H9 (cell line): ENCODE data around the gene SPARCL1. TPM values are rescaled to one million over a fixed set of nuclear protein-coding genes. Genes with fewer than 3 reads are reported as not detected.

Experiments used
- DNase-seq: peaks from one replicate; pipeline ENCODE4 v3.0.0-alpha.2; 2017
- H2AFZ ChIP-seq: one replicate; pipeline ENCODE4 v1.6.1; 2013; ENCODE audit warnings: mild to moderate bottlenecking, low read length, control low read depth, moderate library complexity
- H2AK5ac ChIP-seq: 2 replicates; pipeline ENCODE4 v1.6.1; 2013; ENCODE audit warnings: low read length, control low read depth, mixed read lengths; ENCODE audit not compliant: insufficient read length
- H2BK120ac ChIP-seq: one replicate; pipeline ENCODE4 v1.6.1; 2013; ENCODE audit warnings: low read depth, mild to moderate bottlenecking, low read length, control low read depth, inconsistent platforms; ENCODE audit not compliant: poor library complexity, severe bottlenecking
- H2BK12ac ChIP-seq: 2 replicates; pipeline ENCODE4 v1.6.1; 2013; ENCODE audit warnings: low read length, control low read depth, mixed read lengths, low read depth; ENCODE audit not compliant: insufficient read length
- H2BK15ac ChIP-seq: 2 replicates; pipeline ENCODE4 v1.6.1; 2013; ENCODE audit warnings: low read depth, low read length, control low read depth
- H2BK20ac ChIP-seq: one replicate; pipeline ENCODE4 v1.6.1; 2013; ENCODE audit warnings: low read depth, mild to moderate bottlenecking, low read length, control low read depth, inconsistent platforms; ENCODE audit not compliant: poor library complexity, severe bottlenecking
- H2BK5ac ChIP-seq: 2 replicates; pipeline ENCODE4 v1.6.1; 2013; ENCODE audit warnings: low read length, control low read depth, mixed read lengths; ENCODE audit not compliant: insufficient read length
- H3K14ac ChIP-seq: 2 replicates; pipeline ENCODE4 v1.6.1; 2013; ENCODE audit warnings: low read length, control low read depth; ENCODE audit not compliant: insufficient read depth
- H3K18ac ChIP-seq: 2 replicates; pipeline ENCODE4 v1.6.1; 2013; ENCODE audit warnings: low read depth, mild to moderate bottlenecking, mixed read lengths, low read length, control low read depth; ENCODE audit not compliant: insufficient read length
- H3K23ac ChIP-seq: 2 replicates; pipeline ENCODE4 v1.6.1; 2013; ENCODE audit warnings: low read length, control low read depth, mixed read lengths, low read depth; ENCODE audit not compliant: insufficient read length
- H3K23me2 ChIP-seq: 2 replicates; pipeline ENCODE4 v1.6.1; 2013; ENCODE audit warnings: low read depth, mild to moderate bottlenecking, mixed read lengths, low read length, control low read depth; ENCODE audit not compliant: insufficient read length, poor library complexity, severe bottlenecking
- H3K27ac ChIP-seq: 2 replicates; pipeline ENCODE4 v1.5.1; 2013; ENCODE audit warnings: low read length, control low read depth, mixed read lengths, low read depth; ENCODE audit not compliant: insufficient read length
- H3K27me3 ChIP-seq: 2 replicates; pipeline ENCODE4 v1.6.1; 2013; ENCODE audit warnings: low read length, control low read depth, inconsistent platforms; ENCODE audit not compliant: insufficient read depth
- H3K4ac ChIP-seq: 2 replicates; pipeline ENCODE4 v1.6.1; 2013; ENCODE audit warnings: low read depth, mild to moderate bottlenecking, control low read depth, inconsistent platforms, low read length, moderate library complexity
- H3K4me1 ChIP-seq: 2 replicates; pipeline ENCODE4 v1.6.1; 2013; ENCODE audit warnings: low read length, control low read depth, inconsistent platforms; ENCODE audit not compliant: insufficient read depth
- H3K4me2 ChIP-seq: 2 replicates; pipeline ENCODE4 v1.6.1; 2013; ENCODE audit warnings: low read length, control low read depth, mixed read lengths; ENCODE audit not compliant: insufficient read length, insufficient read depth
- H3K56ac ChIP-seq: 2 replicates; pipeline ENCODE4 v1.6.1; 2013; ENCODE audit warnings: low read depth, mild to moderate bottlenecking, mixed read lengths, low read length, control low read depth; ENCODE audit not compliant: insufficient read length
- H3K79me1 ChIP-seq: 2 replicates; pipeline ENCODE4 v1.6.1; 2013; ENCODE audit warnings: low read depth, mild to moderate bottlenecking, moderate library complexity, low read length, control low read depth, inconsistent platforms; ENCODE audit not compliant: insufficient read depth, poor library complexity, severe bottlenecking
- H3K79me2 ChIP-seq: 2 replicates; pipeline ENCODE4 v1.6.1; 2013; ENCODE audit warnings: low read length, control low read depth, inconsistent platforms; ENCODE audit not compliant: insufficient read depth
- H3K9ac ChIP-seq: 2 replicates; pipeline ENCODE4 v1.6.1; 2013; ENCODE audit warnings: low read length, control low read depth, mixed read lengths; ENCODE audit not compliant: insufficient read length; ENCODE audit errors: extremely low read depth
- H3K9me3 ChIP-seq: one replicate; pipeline ENCODE4 v1.6.1; 2013; ENCODE audit warnings: low read depth, low read length, inconsistent platforms; ENCODE audit not compliant: control insufficient read depth
- H3T11ph ChIP-seq: one replicate; pipeline ENCODE4 v1.6.1; 2013; ENCODE audit warnings: mild to moderate bottlenecking, low read length, control low read depth, inconsistent platforms
- H4K20me1 ChIP-seq: one replicate; pipeline ENCODE4 v1.6.1; 2013; ENCODE audit not compliant: control insufficient read depth, insufficient read length, insufficient read depth
- H4K5ac ChIP-seq: 2 replicates; pipeline ENCODE4 v1.6.1; 2013; ENCODE audit warnings: low read depth, mild to moderate bottlenecking, mixed read lengths, low read length, control low read depth; ENCODE audit not compliant: insufficient read length
- H4K8ac ChIP-seq: replicated peaks from 2 replicates; pipeline ENCODE4 v1.6.1; 2013; ENCODE audit warnings: low read length, control low read depth, mixed read lengths, low read depth; ENCODE audit not compliant: insufficient read length
- H4K91ac ChIP-seq: 2 replicates; pipeline ENCODE4 v1.6.1; 2013; ENCODE audit warnings: low read depth, mild to moderate bottlenecking, moderate library complexity, mixed read lengths, low read length, control low read depth; ENCODE audit not compliant: insufficient read length
- H3K27ac Mint-ChIP-seq, 3 experiments: 2 replicates in 2 of 3; 3 replicates in 1 of 3; pipeline ENCODE4 v1.8.0; 2020 to 2021; ENCODE audit warnings: mixed read lengths in 3 of 3, mild to moderate bottlenecking in 1 of 3, moderate library complexity in 1 of 3
- H3K27me3 Mint-ChIP-seq: 2 replicates; pipeline ENCODE4 v1.8.0; 2021; ENCODE audit warnings: low read depth, mild to moderate bottlenecking, moderate library complexity, mixed read lengths
- H3K36me3 Mint-ChIP-seq, 3 experiments: 2 replicates in 2 of 3; 3 replicates in 1 of 3; pipeline ENCODE4 v1.8.0; 2020 to 2021; ENCODE audit warnings: low read depth in 3 of 3, mixed read lengths in 3 of 3; ENCODE audit not compliant: insufficient read depth in 1 of 3
- H3K4me1 Mint-ChIP-seq, 2 experiments: 2 replicates each; pipeline ENCODE4 v1.8.0; 2020; ENCODE audit warnings: mixed read lengths in 2 of 2
- H3K4me3 Mint-ChIP-seq, 2 experiments: 2 replicates in 1 of 2; 3 replicates in 1 of 2; pipeline ENCODE4 v1.8.0; 2020 to 2021; ENCODE audit warnings: mild to moderate bottlenecking in 2 of 2, mixed read lengths in 2 of 2, moderate library complexity in 1 of 2
- H3K9me3 Mint-ChIP-seq, 2 experiments: 2 replicates in 1 of 2; 3 replicates in 1 of 2; pipeline ENCODE4 v1.8.0; 2020; ENCODE audit warnings: mild to moderate bottlenecking in 2 of 2, mixed read lengths in 2 of 2, moderate library complexity in 1 of 2
- CTCF ChIP-seq: fragments of 200-600 bp; sonication (generic); conservative IDR thresholded peaks from 3 replicates; pipeline ENCODE4 v1.8.0; 2021; ENCODE audit warnings: antibody characterized with exemption, mild to moderate bottlenecking
- WGBS: extraction: QIAGEN DNeasy Blood & Tissue Kit; methylation state at CpG from one replicate; pipeline ENCODE4 v1.1.7; 2013; ENCODE audit warnings: missing lambda C conversion rate, low lambda C conversion rate, mixed read lengths; ENCODE audit not compliant: insufficient read length; ENCODE audit errors: extremely low coverage; 5-methylcytosine and 5-hydroxymethylcytosine counted together
- total RNA-seq: library from RNA; stranded (reverse); gene quantifications from 2 replicates; pipeline ENCODE4 v1.2.1, GENCODE V29; 2021

SPARCL1 gene
- total RNA-seq, 1 experiment from 2014 or later, result 0.17 TPM

GRCh38 chr4:87497578-87497977 is 31.6 kb downstream of the SPARCL1 start:
- Histone ChIP-seq H3K14ac (no peak overlapping the region), H3K9ac (no peak overlapping the region), H4K91ac (no peak overlapping the region)

More at GRCh38 chr4:87497578-87497977, 31.6 kb downstream of the SPARCL1 start:
- Mint-ChIP-seq H3K27me3 (no peaks in the 10 kb centered on the region), H3K4me3 (no peak overlapping the region), H3K36me3 (peaks cover 0 to 2% (median 2%) of the 10 kb centered on the region in 3 experiments; a peak in 3 of 7 replicates), H3K4me1 (no peaks in the 10 kb centered on the region), H3K27ac (no peak overlapping the region), H3K9me3 (no peaks in the 10 kb centered on the region)
- DNase-seq, result no peak
- Histone ChIP-seq H3K79me2 (no peaks in the 10 kb centered on the region), H3K79me1 (no peaks in the 10 kb centered on the region), H3K4ac (no peak overlapping the region), H2BK20ac (no peak overlapping the region), H2BK15ac (no peak overlapping the region), H2BK12ac (no peak overlapping the region), H2AK5ac (no peak overlapping the region), H3K23me2 (no peaks in the 10 kb centered on the region), H4K20me1 (no peaks in the 10 kb centered on the region), H2AFZ (no peak overlapping the region), H3K27ac (no peak overlapping the region), H3T11ph (no peak overlapping the region), H3K4me1 (no peaks in the 10 kb centered on the region), H2BK5ac (no peak overlapping the region), H3K56ac (no peak overlapping the region), H3K23ac (no peak overlapping the region), H4K5ac (no peak overlapping the region), H3K27me3 (no peaks in the 10 kb centered on the region; the same call in 1 of the 2 replicates), H3K9me3 (no peaks in the 10 kb centered on the region), H3K4me2 (no peak overlapping the region), H4K8ac (no peak overlapping the region), H3K18ac (no peak overlapping the region), H2BK120ac (no peak overlapping the region)
- no peak for TF ChIP-seq CTCF
- no CpG with 5 or more reads among the region's 3 CpGs for WGBS
